Posterior cingulate gyrus (tissue), 11 donors: ENCODE results near the gene BCORL1.
A peak's percentile ranks its signal among the peaks of the same experiment; 100 is the strongest.

Source experiments
- DNase-seq, 10 donors: peaks; one replicate each; pipeline versions ENCODE4 v3.0.0 to v3.0.0-alpha.2; 2020 to 2021; ENCODE audit warnings: mixed read lengths in 3 of 10
- intact Hi-C: fragments of 100-400 bp; cut with DNase I; formaldehyde crosslinking; loops from one replicate; pipeline ENCODE4 v1.15.1; 2023

The BCORL1 gene, protein sequence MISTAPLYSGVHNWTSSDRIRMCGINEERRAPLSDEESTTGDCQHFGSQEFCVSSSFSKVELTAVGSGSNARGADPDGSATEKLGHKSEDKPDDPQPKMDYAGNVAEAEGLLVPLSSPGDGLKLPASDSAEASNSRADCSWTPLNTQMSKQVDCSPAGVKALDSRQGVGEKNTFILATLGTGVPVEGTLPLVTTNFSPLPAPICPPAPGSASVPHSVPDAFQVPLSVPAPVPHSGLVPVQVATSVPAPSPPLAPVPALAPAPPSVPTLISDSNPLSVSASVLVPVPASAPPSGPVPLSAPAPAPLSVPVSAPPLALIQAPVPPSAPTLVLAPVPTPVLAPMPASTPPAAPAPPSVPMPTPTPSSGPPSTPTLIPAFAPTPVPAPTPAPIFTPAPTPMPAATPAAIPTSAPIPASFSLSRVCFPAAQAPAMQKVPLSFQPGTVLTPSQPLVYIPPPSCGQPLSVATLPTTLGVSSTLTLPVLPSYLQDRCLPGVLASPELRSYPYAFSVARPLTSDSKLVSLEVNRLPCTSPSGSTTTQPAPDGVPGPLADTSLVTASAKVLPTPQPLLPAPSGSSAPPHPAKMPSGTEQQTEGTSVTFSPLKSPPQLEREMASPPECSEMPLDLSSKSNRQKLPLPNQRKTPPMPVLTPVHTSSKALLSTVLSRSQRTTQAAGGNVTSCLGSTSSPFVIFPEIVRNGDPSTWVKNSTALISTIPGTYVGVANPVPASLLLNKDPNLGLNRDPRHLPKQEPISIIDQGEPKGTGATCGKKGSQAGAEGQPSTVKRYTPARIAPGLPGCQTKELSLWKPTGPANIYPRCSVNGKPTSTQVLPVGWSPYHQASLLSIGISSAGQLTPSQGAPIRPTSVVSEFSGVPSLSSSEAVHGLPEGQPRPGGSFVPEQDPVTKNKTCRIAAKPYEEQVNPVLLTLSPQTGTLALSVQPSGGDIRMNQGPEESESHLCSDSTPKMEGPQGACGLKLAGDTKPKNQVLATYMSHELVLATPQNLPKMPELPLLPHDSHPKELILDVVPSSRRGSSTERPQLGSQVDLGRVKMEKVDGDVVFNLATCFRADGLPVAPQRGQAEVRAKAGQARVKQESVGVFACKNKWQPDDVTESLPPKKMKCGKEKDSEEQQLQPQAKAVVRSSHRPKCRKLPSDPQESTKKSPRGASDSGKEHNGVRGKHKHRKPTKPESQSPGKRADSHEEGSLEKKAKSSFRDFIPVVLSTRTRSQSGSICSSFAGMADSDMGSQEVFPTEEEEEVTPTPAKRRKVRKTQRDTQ (N-terminal part only)

GRCh38 chrX:129982300-129983251, at the start of gene BCORL1:
BCORL1 (plus strand) TSS chrX:129982635; CDS start chrX:130005232, 22,597 bp downstream.
- intact Hi-C loops: loop anchor here (1.0 kb wide), 1 partner anchor 51 kb away; no protein-coding TSS in a partner anchor
- peak; percentile 82 to 98 (median 90) for DNase-seq

GRCh38 chrX:129932821-129933321, 49.6 kb upstream of the BCORL1 start:
- intact Hi-C loops: no loop called here
- DNase-seq: peak in 4 of 10 donors; percentile 10 to 90 (median 60)

GRCh38 chrX:129933700-129934099, 48.7 kb upstream of the BCORL1 start:
- intact Hi-C loops: no loop called here
- no peak for DNase-seq

DNA sequence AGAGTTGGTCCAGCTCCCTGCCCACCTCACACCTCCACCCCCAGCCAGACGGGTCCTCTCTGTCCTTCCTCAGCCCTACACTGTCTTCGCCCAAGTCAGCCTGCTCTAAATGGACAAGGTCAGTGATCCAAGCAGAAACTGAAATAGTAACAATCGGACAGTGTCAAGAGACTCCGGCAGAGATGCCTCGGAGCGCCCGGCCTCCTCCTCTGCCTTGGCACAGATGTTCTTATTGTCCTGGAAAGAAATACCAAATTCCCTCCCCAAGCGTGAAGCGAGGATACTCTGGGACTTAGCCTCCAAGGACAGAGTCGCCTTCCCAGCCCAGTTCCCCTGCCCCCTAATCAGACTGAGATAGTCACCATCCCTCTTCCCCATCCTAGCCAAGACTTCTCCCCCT, 48.0 kb upstream of the BCORL1 start:
- intact Hi-C loops: no loop called here
- peak in 2 of 10 donors; percentile 26 to 27 for DNase-seq

- no peak for DNase-seq
- intact Hi-C loops: no loop called here
These were observed 47.5 kb upstream of the BCORL1 start for GRCh38 chrX:129934952-129935351.

- intact Hi-C loops: no loop called here
- peak in 1 of 10 donors; percentile 64 for DNase-seq
These were observed 44.4 kb upstream of the BCORL1 start for GRCh38 chrX:129938081-129938480.

GRCh38 chrX:129939986-129940385, 42.4 kb upstream of the BCORL1 start:
- no peak for DNase-seq
- intact Hi-C loops: no loop called here

DNA sequence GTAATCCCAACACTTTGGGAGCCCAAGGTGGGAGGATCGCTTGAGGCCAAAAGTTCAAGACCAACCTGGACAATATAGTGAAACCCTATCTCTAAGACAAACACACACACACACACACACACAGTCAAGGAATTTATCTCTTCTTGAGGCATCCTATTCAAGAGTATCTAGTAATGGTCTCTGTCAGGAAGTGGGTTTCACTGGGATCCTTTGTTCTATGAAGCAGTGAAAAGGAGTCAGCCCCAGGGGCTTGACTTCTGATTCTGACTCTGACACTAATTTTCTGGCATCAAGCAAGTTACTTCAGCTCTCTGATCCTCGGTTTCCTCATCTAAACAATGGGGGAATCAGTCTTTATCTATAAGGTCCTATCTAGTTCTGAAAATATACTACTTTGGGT, 41.7 kb upstream of the BCORL1 start:
- intact Hi-C loops: no loop called here
- no peak for DNase-seq

DNA sequence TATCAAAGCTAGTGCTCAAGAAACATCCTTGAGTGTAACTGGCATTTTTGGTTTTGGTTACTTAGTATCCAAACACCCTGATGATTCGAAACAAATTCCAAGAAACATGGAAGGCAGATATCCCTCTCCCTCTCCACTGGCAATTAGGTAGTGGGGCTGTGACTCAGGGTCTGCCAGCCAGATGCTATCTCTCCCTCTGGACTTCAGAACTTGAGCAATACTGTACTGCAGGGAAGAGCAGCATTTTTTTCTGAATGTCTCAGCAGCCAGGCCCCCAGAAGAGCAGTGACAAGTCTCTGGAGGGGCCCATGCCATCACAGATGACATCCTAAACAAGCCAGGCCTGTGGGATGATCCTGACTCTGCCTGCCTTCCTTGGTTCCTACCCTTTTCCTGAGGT, 37.3 kb upstream of the BCORL1 start:
- DNase-seq: no peak
- intact Hi-C loops: no loop called here

DNA sequence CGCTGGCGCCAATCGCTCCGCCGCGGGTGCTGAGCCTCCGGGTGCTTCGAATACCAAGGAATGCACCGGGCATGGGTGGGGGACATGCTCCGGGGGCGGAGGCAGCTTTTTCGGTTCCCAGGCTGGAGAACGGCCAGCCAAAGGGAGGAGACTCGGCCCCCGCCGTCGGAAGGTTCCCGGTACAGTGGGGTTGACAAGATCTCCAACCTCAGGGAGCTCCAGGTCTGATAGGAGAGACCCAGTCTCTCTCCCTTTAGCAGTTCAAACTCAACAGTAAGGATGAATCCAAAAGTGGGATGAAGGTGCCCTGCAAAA, 29.1 kb upstream of the BCORL1 start:
- intact Hi-C loops: no loop called here
- DNase-seq: no peak

DNA sequence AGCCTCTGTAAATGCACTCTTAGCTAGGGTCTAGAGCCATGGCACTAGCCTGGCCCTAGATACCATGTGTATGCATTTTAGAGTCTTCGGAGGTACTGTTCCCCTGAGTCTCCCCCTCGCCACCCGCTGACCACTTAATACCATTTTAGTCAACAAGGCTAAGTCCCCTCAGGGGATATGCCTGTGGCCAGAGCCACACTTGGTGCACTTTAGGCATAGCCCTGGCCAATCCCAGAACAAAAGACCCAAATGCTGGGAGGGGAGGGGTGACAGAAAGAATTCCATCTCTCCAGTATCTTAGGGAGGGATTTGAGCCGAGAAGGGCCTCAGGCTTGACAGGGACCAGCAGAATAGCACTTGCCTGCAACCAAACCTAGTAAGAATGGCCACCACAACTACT, 28.6 kb upstream of the BCORL1 start:
- DNase-seq: peak in 1 of 10 donors; percentile 22
- intact Hi-C loops: no loop called here

GRCh38 chrX:129954804-129955203, 27.6 kb upstream of the BCORL1 start:
- peak in 1 of 10 donors; percentile 24 for DNase-seq
- intact Hi-C loops: no loop called here

DNA sequence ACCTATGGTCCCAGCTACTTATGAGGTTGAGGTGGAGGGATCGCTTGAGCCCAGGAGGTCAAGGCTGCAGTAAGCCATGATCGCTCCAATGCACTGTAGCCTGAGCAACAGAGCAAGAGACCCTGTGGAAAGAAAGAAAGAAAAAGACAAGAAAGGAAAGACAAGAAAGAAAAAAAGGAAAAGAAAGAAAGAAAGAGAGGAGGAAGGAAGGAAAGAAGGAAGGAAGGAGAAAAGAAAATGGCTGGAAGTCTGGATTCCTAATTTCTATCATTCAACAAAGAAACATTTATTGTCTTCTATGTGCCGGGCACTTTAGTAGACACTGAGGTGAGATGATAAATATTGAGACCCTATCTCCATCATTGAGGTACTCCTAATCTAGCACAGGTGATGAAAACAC, 26.8 kb upstream of the BCORL1 start:
- intact Hi-C loops: no loop called here
- DNase-seq: no peak

DNA sequence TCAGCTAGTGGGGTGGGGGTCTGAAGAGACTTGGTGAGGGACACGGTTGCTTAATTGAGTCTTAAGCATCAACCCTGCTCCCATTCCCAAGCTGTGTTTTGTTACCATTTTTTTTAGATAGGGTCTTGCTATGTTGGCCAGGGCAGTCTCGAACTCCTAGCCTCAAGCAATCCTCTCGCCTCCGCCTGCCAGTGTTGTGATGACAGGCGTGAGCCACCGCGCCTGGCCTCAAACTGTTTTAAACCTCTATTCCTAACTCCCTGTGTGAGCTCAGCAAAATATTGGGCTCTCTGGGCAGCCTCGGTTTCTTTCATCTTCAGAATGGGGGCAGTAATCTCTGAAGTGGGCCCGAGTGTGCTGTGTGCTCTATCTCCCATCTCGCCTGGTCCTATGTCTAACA, 26.3 kb upstream of the BCORL1 start:
- intact Hi-C loops: no loop called here
- peak in 1 of 10 donors; percentile 14 for DNase-seq

DNA sequence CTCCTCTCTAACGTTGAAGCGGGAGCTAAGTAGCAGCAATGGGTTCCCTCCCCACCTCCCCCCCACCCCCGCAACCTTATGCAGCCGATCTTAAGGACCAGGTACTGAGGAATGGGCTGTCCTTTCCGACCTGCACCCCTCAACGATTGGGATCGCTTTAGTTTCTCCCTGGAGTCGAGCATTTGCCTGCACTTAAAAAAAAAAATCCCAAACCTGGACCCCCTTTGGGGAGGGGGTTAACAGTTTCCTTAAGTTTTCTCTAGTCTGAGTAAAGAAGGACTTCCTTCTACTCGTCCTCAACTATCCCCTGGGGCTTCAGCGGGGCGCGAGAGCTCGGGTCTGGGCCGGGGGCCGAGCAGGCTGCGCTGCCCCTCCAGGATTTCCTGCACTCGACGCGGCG, 25.7 kb upstream of the BCORL1 start:
- intact Hi-C loops: no loop called here
- no peak for DNase-seq

DNA sequence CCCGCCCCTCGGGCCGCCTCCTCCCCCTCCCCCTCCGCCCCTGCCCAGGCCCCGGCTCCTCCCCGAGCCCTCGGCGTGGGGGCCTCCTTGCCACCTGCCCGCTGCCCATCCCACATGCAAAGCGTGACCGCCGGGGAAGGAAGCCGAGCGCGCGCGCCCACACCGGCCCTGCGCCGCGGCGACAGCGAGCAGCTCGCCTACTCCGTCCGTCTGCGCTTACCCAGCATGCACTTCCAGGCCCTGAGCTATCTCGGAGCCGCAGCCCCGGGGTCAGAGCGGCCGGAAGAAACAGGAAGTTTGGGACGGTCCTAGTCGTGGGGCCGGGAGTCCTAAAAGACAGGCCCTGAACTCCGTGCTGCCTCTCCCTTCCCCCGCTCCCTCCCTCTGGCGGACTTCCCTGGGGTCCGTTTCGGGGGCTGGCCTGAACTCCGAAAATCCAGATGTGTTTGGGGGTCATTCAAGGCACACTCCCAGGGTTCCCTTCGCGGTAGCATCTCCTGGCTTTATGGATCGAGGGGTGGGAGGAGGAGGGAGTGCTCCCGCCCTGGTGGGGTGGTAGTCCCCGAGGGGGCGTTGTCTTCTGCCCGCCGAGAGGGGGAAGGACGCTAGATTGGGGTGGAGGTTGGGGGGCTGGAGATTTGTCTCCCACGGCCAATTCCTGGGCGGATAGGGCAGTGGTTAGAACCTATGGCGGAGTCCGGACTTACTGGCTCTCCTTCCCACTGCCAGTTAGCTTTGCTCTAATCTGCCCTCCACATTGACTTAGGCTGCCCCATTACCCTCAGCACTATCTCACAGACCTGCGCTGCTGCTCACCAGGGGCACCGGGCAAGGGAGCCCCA, 25.0 kb upstream of the BCORL1 start:
- peak in 5 of 10 donors; percentile 34 to 90 (median 78) for DNase-seq

DNA sequence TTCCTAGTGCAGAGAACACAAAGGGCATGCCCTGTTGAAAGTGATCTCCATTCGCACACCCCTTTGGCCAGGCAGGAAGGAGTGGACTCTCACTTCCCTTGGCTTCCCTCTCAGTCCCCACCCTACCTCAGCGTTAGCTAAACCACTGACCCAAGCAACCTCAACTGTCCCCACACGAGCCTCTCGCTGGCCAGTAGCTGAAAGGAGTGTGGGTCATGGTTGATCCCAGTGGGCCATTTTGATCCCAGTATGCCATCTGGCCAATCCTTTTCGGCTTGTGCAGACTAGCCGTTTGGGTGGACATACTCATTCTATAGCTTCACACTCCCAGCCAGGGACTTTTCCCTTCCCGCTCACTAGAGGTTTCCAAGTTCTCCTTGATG, 24.4 kb upstream of the BCORL1 start:
- peak in 1 of 10 donors; percentile 41 for DNase-seq
- intact Hi-C loops: no loop called here

More for the DNA sequence above, 25.0 kb upstream of the BCORL1 start:
- intact Hi-C loops: no loop called here

- DNase-seq: peak in 1 of 10 donors; percentile 11
These were observed 23.5 kb upstream of the BCORL1 start for GRCh38 chrX:129958814-129959492.

More at GRCh38 chrX:129958814-129959492, 23.5 kb upstream of the BCORL1 start:
- intact Hi-C loops: no loop called here
